ENCODE results near the gene ASTE1. TPM values are rescaled to one million over a fixed set of nuclear protein-coding genes. Genes with fewer than 3 reads are reported as not detected.

Gene ASTE1
- total RNA-seq, 2 experiments from 2014 or later, result 25.6 to 26.6 TPM

DNA sequence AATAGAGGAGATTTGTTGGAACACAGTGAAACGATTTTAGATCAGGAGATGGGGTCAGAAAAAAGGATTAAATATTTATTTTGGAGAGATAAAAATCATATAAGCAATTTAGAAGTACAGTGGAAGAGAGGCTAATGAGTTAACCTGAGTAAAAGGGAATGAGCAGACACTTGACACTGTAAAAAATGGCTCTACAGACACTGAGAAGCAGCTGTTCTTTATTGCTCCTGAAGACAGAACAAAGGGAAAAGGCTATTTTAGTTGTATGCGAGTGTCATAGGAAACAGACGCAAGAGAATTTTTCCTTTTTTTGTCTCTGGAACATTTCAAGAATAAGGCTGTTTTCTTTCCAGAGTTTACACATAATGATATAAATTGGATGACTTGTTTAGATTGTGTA, 34.3 kb downstream of the ASTE1 start:
- Histone ChIP-seq H3K4me3 (ENCODE audit: low read length) (no peak overlapping the region), H3K4me1 (ENCODE audit: insufficient read depth, low read length) (no peaks in the 10 kb centered on the region), H3K36me3 (ENCODE audit: insufficient read depth, low read length) (peaks cover 35% of the 10 kb centered on the region), H3K27me3 (ENCODE audit: control insufficient read depth in 1 of 2, insufficient read depth in 2 of 2, low read length in 2 of 2) (no peaks in the 10 kb centered on the region), H3K9me3 (ENCODE audit: control insufficient read depth in 1 of 2, insufficient read depth in 1 of 2, low read length in 2 of 2) (no peaks in the 10 kb centered on the region), H3K27ac (ENCODE audit: low read depth in 1 of 2, low read length in 2 of 2) (no peak overlapping the region)
- Mint-ChIP-seq H3K9me3 (no peaks in the 10 kb centered on the region), H3K4me3 (no peak overlapping the region), H3K27me3 (no peaks in the 10 kb centered on the region), H3K4me1 (ENCODE audit: low read depth) (no peaks in the 10 kb centered on the region), H3K27ac (no peak overlapping the region), H3K36me3 (ENCODE audit: low read depth) (peaks cover 66% of the 10 kb centered on the region)
- intact Hi-C loops (cut with DNase I, micrococcal nuclease), result no loop called here
- CTCF ChIA-PET, result no interaction called here
- ATAC-seq (ENCODE audit: poor library complexity), result no peak
- POLR2A ChIA-PET, result no interaction called here
- TF ChIP-seq, protein P1, sequence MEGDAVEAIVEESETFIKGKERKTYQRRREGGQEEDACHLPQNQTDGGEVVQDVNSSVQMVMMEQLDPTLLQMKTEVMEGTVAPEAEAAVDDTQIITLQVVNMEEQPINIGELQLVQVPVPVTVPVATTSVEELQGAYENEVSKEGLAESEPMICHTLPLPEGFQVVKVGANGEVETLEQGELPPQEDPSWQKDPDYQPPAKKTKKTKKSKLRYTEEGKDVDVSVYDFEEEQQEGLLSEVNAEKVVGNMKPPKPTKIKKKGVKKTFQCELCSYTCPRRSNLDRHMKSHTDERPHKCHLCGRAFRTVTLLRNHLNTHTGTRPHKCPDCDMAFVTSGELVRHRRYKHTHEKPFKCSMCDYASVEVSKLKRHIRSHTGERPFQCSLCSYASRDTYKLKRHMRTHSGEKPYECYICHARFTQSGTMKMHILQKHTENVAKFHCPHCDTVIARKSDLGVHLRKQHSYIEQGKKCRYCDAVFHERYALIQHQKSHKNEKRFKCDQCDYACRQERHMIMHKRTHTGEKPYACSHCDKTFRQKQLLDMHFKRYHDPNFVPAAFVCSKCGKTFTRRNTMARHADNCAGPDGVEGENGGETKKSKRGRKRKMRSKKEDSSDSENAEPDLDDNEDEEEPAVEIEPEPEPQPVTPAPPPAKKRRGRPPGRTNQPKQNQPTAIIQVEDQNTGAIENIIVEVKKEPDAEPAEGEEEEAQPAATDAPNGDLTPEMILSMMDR (IDR thresholded peaks at IDR 0.05), result no peak
- DNase-seq, result no peak

DNA sequence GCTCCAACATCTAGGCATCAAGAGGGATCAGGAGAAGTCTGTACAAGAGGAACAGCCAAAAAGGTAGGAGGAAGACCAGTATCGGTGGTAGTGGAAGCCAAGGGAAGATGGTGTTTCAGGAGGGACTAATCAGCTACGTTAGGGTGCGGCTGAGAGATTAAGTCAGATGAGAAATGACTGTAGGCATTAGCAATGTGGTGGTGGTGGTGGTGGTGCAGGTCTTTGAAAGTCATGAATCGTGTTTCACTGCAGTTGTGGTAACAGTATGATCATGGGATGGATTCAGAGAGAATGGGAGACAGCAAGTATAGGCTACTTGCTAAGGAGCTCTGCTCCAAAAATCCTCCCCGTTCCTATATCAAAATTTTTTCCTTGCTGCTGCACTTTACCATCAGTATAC, 35.5 kb downstream of the ASTE1 start:
- ChIA-PET POLR2A (no interaction called here), CTCF (no interaction called here)

DNA sequence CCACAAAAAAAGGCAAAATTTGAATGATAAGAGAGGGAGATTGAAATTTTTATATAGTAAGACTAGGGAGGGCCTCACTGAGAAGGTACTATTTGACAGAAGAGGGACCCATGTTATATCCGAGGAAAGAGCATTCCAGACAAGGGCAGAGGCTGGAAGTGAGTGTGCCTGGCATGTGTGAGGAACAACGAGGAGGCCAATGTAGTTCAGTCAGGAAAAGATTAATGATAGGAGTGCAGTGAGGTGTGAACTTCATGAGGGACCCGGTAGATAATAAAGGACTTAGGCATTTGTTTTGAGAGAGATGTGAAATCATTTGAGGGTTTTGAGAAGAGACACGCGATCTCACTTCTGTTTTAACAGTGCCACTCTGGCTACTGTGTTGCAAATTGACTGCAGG, 36.3 kb downstream of the ASTE1 start:
- no peaks in the 10 kb centered on the region for H3K27me3 ChIP-seq (ENCODE audit: control insufficient read depth in 1 of 2, insufficient read depth in 2 of 2, low read length in 2 of 2)
- Mint-ChIP-seq H3K4me1 (ENCODE audit: low read depth) (no peaks in the 10 kb centered on the region), H3K27ac (no peak overlapping the region), H3K27me3 (no peaks in the 10 kb centered on the region), H3K36me3 (ENCODE audit: low read depth) (peaks cover 57% of the 10 kb centered on the region), H3K9me3 (no peaks in the 10 kb centered on the region), H3K4me3 (no peak overlapping the region)
- ATAC-seq (ENCODE audit: poor library complexity) (no peak), DNase-seq (no peak)
- POLR2A ChIA-PET, result no interaction called here
- no peak overlapping the region for H3K4me3 ChIP-seq (ENCODE audit: low read length)
- peaks cover 25% of the 10 kb centered on the region for H3K36me3 ChIP-seq (ENCODE audit: insufficient read depth, low read length)
- CTCF ChIA-PET, result no interaction called here
- no peak overlapping the region for H3K27ac ChIP-seq (ENCODE audit: low read depth in 1 of 2, low read length in 2 of 2)
- H3K4me1 ChIP-seq (ENCODE audit: insufficient read depth, low read length), result no peaks in the 10 kb centered on the region
- no peaks in the 10 kb centered on the region for H3K9me3 ChIP-seq (ENCODE audit: control insufficient read depth in 1 of 2, insufficient read depth in 1 of 2, low read length in 2 of 2)
- intact Hi-C loops (cut with DNase I, micrococcal nuclease), result no loop called here
- TF ChIP-seq, protein P1 (IDR thresholded peaks at IDR 0.05), result no peak

More for the DNA sequence above, 35.5 kb downstream of the ASTE1 start:
- no peaks in the 10 kb centered on the region for H3K27me3 Mint-ChIP-seq
- ATAC-seq (ENCODE audit: poor library complexity) (no peak), DNase-seq (no peak)
- H3K27ac Mint-ChIP-seq, result no peak overlapping the region
- Histone ChIP-seq H3K27ac (ENCODE audit: low read depth in 1 of 2, low read length in 2 of 2) (no peak overlapping the region), H3K27me3 (ENCODE audit: control insufficient read depth in 1 of 2, insufficient read depth in 2 of 2, low read length in 2 of 2) (no peaks in the 10 kb centered on the region), H3K4me3 (ENCODE audit: low read length) (no peak overlapping the region), H3K9me3 (ENCODE audit: control insufficient read depth in 1 of 2, insufficient read depth in 1 of 2, low read length in 2 of 2) (no peaks in the 10 kb centered on the region), H3K4me1 (ENCODE audit: insufficient read depth, low read length) (no peaks in the 10 kb centered on the region), H3K36me3 (ENCODE audit: insufficient read depth, low read length) (peaks cover 29% of the 10 kb centered on the region)
- TF ChIP-seq, protein P1 (IDR thresholded peaks at IDR 0.05), result no peak
- H3K4me3 Mint-ChIP-seq, result no peak overlapping the region
- intact Hi-C loops (cut with DNase I, micrococcal nuclease), result no loop called here
- H3K36me3 Mint-ChIP-seq (ENCODE audit: low read depth), result peaks cover 56% of the 10 kb centered on the region
- H3K9me3 Mint-ChIP-seq, result no peaks in the 10 kb centered on the region
- no peaks in the 10 kb centered on the region for H3K4me1 Mint-ChIP-seq (ENCODE audit: low read depth)

All from CD4-positive, alpha-beta T cell (primary cell).